ENCODE data around the gene SCARB1.

Gene SCARB1

DNA sequence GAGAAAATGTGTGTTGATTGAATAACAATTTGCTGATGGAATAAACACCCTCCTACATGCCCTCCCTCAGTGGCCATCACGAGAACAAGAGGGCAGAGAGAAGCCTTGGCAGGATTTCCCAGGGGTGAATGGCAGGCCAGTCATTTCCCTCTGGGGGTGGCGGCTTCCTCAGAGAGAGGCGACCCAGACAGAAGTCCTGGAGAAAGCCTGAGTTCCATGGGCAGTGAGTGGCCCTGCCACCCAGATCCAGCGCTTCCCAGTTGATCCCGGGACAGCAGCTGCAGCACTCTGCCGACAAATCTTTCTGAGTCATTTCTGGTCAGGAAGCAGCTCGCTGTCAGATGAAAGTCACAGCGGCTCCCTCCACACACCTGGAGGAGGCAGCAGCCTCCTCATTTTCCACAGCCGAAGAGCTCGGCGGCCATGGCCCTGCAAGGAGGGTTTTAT is 123.0 kb downstream of the SCARB1 start:
- FAIRE-seq, result no peak

DNA sequence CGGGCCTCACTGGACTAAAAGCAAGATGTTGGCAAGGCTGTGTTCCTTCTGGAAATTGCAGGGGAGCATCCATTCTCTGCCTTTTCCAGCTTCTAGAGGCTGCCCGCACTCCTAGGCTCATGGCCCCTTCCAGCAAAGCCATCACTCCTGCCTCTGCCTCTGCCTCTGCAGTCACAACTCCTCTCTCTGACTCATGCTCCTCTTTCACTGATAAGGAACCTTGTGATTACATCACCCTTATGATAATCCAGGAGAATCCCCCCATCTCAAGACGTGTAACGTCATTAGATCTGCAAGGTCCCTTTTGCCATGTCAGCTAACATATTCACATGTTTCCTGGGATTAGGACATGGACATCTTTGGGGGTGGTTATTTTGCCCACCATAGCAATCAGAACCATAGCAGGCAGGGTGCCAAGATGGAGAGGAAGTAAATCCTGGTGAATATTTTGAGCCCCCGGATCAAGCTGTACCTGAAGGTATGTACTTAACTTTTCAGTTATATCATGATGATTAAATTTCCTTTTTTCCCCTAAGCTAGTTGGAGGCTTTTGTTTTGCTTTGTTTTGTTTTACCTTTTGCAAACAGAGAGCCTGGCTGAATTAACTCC is 123.6 kb downstream of the SCARB1 start:
- no peak for FAIRE-seq

DNA sequence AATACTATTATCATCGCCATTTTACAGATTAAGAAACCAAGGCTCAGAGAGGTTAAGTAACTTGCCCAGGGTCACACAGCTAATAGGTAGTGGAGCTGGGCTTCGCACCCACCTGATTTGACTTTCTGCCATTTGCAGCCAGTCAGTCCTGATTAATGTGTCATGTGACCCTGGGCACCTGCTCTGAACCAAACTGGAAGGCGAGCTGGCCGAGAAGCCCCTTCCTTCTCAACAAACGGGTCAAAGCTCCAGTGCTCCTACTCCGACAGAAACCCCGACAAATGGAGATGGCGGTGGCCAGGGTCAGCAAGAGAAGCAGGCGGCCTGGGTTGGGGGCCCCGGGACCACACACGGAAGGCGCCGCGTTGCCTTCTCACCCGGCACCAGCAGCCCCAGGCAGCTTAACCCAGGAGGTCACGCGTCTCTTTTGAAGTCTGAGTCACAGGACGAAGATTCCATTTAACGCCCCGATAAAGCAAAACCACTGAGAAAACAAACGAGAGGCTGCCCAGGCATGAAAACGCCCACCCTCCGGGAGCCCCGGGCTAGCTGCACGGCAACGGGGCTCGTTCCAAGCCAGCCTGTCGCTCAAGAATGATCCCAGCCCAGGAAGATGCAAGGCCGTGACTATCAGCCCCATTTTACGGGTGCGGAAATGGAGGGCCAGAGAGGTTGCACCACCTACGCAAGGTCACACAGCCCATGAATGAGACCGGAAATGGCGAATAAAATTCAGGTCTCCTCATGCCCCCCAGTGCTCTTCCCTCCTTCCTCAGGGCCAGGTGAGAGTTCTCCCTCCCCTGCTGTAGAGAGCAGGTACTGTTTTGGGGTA is 124.8 kb downstream of the SCARB1 start:
- no peak for FAIRE-seq

DNA sequence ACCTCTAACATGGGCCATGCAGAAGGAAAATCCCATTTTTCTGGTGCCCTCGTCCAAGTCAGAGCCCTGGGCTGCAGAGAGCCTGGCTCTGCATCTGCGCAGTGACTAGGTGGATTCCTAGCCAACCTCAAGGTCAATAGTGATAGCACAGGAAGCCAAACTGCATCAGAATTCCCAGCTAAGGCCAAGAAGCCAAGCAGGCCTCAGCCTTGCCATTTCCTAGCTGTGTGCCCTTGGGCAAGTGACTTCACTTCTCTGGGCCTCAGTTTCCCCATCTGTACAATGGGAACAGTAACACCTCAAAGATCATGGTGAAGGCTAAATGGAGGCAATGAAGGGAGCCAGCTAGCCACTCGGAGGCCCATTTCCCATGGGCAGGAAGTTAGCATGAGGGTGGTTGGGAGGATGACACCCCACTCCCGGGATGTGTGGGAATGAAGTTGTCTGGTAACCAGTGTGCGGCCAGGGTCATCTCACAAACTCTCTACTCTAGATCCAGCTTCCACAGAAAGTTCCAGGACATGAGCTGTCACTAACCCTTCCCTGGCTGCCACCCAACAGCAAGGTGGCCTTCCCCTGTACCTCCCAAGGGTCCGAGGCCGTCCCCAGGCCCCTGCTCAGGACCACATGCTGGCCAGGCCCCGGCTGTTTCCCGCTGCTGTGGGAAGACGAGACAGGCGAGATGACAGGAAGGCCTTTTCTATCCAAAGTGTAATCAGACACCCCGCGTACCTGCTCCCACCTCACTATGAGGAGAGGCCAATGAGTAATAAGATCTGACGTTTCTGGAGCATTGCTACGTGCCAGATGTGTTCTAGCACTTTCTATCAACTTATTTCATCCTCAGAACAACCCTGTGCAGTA is 125.7 kb downstream of the SCARB1 start:
- FAIRE-seq, result no peak

DNA sequence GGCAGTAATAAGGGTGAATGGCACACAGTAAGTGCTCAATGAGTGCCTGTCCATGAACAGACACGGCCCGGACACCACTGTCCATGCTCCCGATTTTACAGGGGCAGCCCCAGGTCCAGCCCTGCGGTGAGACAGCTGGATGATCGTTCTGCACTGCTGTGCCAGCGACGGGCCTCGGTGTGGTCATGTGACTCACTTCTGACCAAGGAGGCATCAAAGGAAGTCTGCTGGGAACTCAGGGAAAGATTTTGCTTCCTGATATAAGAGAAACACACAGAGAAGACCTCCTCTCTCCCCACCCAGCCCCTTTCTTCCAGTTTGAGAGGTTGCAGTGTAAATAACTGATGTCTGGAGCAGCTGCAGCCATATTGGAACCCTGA is 126.6 kb downstream of the SCARB1 start:
- FAIRE-seq, result no peak

DNA sequence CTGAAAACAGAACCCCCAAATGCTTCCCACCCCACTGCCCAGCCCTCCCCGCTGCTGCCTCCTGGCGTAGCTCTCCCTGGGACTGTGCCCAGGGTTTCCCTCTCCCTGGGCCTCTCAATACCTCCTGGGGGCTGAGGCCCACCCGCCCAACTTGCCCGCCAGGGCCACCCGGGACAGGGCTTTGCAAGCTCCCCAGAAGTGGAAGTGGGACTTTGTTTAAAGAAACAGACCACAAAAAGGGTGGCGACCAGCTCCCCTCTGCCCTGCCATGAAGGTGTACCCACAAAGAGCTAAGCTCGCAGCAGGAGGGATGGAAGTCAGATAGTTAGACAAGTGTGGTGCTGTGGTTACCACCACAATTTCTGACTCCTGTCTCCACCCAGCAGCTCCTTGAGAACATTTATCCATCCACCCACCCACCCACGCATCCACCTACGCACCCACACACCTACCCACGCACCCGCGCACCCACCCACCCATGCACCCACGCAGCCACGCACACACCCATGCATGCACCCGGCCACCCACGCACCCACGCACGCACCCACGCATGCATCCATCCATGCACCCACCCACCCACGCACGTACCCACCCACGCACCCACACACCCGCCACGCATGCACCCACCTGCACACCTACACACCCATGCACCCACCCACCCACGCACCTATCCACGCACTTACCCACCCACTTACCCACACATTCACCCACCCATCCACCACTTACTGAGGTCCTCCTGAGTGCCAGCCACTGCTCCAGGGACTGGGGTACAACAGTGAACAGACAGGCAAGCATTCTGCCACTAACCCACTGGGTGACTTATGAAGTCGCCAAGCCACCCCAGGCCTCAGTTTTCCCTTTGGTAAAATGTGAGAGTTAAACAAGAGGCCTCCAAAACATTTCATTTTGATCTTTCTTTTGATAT is 127.3 kb downstream of the SCARB1 start:
- no peak for FAIRE-seq

DNA sequence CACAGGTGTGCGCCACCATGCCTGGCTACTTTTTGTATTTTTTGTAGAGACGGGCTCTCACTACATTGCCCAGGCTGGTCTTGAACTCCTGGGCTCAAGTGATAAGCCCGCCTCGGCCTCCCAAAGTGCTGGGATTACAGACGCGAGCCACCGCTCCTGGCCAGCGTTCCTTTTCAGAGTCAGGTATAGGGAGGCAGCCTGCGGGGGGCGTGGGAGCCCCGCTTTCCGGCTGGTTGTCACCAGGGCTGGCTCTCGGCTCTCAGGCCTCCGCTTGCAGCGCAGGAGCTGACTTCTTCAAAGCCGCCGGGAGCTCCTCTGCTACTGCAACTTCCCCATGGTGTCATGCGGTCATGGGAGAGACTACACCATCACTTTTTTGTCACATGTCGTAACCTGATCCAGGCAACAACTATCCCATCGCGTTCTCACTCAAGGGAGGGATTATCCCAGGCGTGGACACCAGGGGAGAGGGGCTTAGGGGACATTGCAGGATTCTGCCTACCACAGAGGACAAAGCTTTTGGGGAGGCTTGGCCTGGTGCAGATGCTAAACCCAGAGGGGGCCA is 129.4 kb downstream of the SCARB1 start:
- FAIRE-seq, result no peak

DNA sequence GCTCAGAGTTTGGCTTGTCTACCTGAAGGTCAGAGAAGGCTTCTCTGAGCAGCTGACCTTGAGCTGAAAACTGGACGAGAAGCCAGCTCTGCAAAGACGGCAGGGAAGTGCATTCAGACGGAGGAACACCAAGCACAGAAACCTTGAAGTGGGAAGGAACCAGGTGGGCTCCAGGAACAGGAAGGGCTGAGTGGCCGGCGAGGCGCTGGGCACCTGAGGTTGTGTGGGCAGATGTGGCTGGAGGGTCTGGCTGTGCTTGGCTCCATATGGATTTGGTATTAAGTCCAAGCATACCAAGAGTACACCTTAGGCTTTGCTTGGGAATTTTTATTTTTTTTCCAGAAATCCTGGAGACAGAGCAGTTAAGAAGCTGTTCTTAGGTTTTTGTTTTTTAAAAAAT is 130.6 kb downstream of the SCARB1 start:
- no peak for FAIRE-seq

DNA sequence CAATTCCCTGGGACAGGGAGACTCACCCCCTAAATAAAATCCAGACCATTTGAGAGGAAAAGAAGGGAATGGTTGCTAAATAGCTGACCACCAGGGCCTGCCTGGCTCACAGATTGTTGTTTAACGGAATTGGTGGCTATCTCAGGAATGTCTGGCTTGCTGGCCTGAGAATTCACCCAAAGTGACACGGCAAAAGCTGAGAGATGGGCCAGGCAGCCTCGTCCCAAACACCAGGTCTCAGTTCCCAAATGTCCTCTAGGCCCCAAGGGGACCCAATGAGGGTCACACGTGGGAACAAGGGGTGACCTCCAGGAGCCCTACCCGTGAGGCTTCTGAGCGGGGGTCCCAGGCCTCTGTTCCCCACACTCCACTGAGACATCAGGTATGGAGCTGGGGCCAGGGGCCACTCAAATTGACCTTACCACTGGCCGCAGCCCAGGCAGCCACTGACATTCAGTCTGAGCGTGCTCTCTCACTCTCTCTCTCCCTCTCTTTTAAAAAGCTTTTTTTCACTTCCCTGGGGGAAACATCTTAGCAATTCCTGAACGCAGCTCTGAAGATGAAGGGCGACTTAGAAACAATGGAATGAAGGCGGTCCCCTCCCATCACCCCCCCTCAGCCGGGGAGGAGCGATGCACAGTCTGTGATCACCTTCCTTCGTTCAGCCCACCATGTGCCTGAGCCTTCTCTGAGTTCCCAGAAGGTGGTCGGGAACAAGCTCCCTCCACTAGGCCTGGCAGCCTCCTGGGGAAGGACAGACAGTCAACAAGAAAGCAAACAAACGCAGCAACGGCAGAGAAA is 131.2 kb downstream of the SCARB1 start:
- FAIRE-seq, result no peak

DNA sequence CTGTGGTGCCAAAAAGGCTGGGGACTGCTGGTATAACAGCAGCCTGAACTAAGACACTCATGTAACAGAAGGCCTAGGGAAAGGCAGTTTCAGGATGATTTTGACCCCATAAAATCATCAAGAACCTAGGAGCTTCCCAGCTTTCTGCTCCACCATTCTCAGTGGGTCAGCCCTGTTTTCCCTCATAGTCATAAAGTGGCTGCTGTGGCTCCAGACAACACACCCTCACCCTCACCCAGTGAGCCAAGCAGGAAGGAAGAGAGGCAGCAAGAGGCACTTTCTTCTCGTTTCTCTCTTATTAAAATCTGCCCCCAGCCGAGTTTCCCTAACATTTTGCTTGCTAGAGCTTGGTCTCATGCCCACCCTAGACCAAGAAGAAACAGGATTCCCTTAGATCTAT is 131.8 kb downstream of the SCARB1 start:
- no peak for FAIRE-seq

DNA sequence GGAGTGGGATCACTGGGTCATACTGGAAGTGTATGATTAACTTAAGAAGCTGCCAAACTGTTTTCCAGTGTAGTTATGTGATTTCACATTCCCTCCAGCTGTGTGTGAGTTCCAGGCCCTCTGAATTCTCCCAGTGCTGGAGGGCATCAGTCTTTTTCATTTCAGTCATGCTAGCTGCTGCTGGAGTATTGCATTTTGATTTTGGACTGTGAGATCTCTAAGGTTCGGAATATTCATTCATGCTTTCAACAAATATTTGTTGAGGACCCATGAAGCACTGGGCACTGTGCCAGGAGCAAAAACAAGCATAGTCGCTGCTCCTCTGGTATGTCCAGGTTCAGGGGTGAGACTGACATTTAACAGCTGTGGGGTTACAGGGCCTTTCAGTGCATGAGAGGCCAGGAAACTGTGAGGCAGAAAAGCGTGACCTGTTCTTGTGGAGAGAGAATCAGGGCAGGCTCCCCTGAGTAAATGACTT is 133.2 kb downstream of the SCARB1 start:
- no peak for FAIRE-seq

DNA sequence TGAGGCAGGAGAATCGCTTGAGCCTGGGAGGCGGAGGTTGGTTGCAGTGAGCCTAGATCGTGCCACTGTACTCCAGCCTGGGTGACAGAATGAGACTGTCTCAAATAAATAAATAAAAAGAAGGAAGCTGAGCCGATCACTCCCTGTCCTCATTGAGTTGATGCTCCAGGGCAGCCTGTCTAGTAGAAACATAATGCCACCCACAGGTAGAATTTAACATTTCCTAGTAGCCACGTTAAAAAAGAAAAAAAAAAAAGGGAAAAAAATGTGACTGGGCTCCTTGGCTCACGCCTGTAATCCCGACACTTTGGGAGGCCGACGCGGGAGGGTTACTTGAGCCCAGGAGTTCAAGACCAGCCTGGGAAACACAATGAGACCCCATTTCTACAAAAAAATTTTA is 135.7 kb downstream of the SCARB1 start:
- no peak for FAIRE-seq

DNA sequence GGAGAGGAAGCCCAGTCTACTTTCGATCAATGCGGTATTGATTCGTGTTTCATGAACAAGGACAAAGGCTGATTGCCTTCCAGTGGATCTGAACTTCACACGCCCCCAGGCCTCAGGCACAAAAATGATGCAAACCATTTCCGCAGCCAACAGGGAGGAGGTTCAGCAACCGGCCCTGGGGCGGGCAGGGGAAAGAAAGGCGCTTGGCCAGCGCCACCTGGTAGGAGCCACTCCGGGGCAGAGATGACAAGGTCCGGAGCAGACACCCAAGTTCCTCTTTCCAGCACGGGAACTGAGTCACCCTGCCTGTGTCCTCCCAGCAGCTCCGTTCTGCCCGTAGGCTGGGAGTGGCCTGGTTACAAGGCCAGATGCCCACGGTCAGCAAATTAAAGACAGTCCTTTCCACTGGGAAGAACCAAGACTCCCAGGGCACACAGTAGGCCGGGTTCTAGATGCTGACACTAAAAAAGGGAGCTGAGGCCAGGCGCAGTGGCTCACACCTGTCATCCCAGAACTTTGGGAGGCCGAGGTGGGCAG is 136.3 kb downstream of the SCARB1 start:
- FAIRE-seq, result no peak

Data from G401.6 (cell line).